Subcutaneous abdominal adipose tissue (tissue), 5 donors: ENCODE data around the gene VGLL2.

Experiments
- H3K27ac ChIP-seq: one replicate; pipeline ENCODE4 v1.7.0; 2013; ENCODE audit warnings: low read depth, mild to moderate bottlenecking, inconsistent platforms, low read length, moderate library complexity
- H3K27me3 ChIP-seq, 5 donors: one replicate each; pipeline ENCODE4 v1.7.0; 2013; ENCODE audit warnings: low read length in 5 of 5, inconsistent platforms in 1 of 5; ENCODE audit not compliant: control insufficient read depth in 5 of 5, insufficient read depth in 4 of 5
- H3K36me3 ChIP-seq, 5 donors: one replicate each; pipeline ENCODE4 v1.7.0; 2013; ENCODE audit warnings: low read length in 5 of 5; ENCODE audit not compliant: control insufficient read depth in 5 of 5, insufficient read depth in 5 of 5
- H3K4me1 ChIP-seq, 5 donors: one replicate each; pipeline ENCODE4 v1.7.0; 2013; ENCODE audit warnings: low read length in 5 of 5, mild to moderate bottlenecking in 3 of 5, moderate library complexity in 1 of 5; ENCODE audit not compliant: control insufficient read depth in 5 of 5, insufficient read depth in 5 of 5
- H3K4me3 ChIP-seq, 5 donors: one replicate each; pipeline ENCODE4 v1.7.0; 2013; ENCODE audit warnings: low read length in 5 of 5, low read depth in 1 of 5
- H3K9ac ChIP-seq, 5 donors: one replicate each; pipeline ENCODE4 v1.7.0; 2013; ENCODE audit warnings: low read length in 5 of 5, mild to moderate bottlenecking in 4 of 5, moderate library complexity in 3 of 5
- H3K9me3 ChIP-seq, 5 donors: one replicate each; pipeline ENCODE4 v1.7.0; 2013; ENCODE audit warnings: low read length in 5 of 5; ENCODE audit not compliant: control insufficient read depth in 5 of 5
- donor health status: healthy.
- donor health status: healthy.
- donor health status: healthy.
- donor health status: healthy.
- donor health status: healthy.

The VGLL2 gene

DNA sequence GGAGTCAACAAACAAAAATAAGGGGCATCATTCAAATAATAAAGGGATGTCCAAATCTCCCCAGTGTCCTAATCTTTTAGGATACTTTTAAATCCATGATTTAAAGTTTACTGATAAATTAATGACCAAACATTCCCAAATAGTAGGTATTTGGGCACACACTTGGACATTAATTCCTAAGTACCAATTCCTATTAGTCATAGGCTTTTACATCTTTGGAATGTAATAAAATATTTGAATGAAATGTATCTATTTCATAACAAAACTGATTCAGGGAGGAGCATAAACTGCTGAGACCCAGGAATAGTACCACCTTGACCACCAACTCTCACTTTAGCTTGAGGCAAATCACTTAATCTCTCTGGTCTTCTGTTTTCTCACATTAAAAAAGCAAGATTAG, 44.3 kb downstream of the VGLL2 start:
- Histone ChIP-seq H3K9me3 (no peaks in the 10 kb centered on the region), H3K4me1 (peaks cover 0 to 4% (median 0%) of the 10 kb centered on the region in 5 donors), H3K36me3 (no peaks in the 10 kb centered on the region), H3K4me3 (no peak overlapping the region), H3K9ac (no peak overlapping the region), H3K27me3 (no peaks in the 10 kb centered on the region), H3K27ac (no peak overlapping the region)

DNA sequence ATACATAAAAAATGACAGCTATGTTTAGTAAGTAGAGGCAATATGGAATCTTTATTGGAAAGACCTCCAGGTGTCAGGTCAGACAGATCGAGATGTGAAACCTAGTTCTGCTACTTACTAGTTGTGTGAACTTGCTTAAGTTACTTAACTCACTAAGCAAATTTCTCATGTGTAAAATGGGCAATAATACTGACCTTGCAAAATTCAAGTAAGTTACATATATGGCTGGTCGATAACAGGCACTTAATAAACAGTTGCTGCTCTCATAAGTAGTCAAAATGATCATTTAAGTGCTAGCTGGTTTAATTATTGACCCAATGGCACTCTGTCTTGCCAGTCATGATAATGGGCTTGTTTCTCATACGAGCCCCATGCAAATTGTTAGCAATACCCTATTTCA, 46.0 kb downstream of the VGLL2 start:
- Histone ChIP-seq H3K4me3 (no peak overlapping the region), H3K27me3 (no peaks in the 10 kb centered on the region), H3K4me1 (peaks cover 0 to 4% (median 0%) of the 10 kb centered on the region in 5 donors), H3K9me3 (no peaks in the 10 kb centered on the region), H3K27ac (no peak overlapping the region), H3K9ac (no peak overlapping the region), H3K36me3 (no peaks in the 10 kb centered on the region)

DNA sequence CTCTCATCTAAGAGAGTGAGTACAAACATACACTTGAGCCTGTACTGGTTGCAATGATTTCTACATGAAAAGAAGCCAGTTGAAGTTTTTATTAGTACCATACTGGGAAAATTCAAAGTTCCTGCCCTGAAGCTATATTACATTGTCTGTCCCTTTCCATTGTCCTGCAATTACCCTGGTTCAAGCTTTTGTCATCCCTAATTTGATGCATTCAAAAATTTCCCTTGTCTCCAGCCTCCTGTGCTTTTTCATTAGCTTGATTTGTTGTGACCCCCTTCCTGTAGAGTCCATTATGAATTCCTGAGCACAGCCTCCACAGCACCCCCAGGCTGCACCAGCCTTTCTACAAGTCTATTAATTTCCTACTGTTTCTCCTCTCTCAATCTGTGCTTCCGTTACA, 46.4 kb downstream of the VGLL2 start:
- H3K9me3 ChIP-seq = no peaks in the 10 kb centered on the region

DNA sequence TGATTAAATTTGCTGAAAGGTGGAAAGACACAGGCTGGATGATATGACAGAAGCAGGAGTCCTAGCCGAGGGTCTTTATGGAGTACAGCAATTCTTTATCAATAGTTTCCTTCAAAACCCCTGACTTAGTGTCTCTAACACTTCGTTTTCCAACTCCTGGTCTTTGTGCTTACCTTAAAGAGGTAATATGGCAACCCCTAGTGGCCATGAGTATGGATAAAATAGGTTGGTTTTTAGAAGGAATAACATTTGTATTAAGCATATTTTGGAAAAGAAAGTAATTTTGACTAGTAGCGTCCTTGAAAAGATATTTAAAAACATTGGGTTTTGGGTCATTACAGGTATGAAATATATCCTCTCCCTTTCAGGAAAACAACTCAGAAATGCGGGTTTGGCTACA, 51.9 kb downstream of the VGLL2 start:
- Histone ChIP-seq H3K9me3 (no peaks in the 10 kb centered on the region), H3K27me3 (no peaks in the 10 kb centered on the region), H3K36me3 (no peaks in the 10 kb centered on the region), H3K4me3 (no peak overlapping the region), H3K27ac (no peak overlapping the region), H3K4me1 (no peaks in the 10 kb centered on the region), H3K9ac (no peak overlapping the region)

More for the DNA sequence above, 46.4 kb downstream of the VGLL2 start:
- H3K4me3 ChIP-seq = no peak overlapping the region
- no peaks in the 10 kb centered on the region for H3K36me3 ChIP-seq
- no peak overlapping the region for H3K9ac ChIP-seq
- H3K4me1 ChIP-seq = peaks cover 0 to under 1% (median 0%) of the 10 kb centered on the region in 5 donors
- no peaks in the 10 kb centered on the region for H3K27me3 ChIP-seq
- no peak overlapping the region for H3K27ac ChIP-seq
